GM23338 (cell line): ENCODE results near the gene NCLN. TPM values are rescaled to one million over a fixed set of nuclear protein-coding genes. Genes with fewer than 3 reads are reported as not detected.

ENCODE experiments used
- ATAC-seq: fragments of 200-7000 bp; cut with Tn5 transposase; 3 replicates; pipeline ENCODE4 v1.9.1; 2020
- DNase-seq: peaks from one replicate; pipeline ENCODE4 v3.0.0-alpha.2; 2015; ENCODE audit warnings: low spot score
- H2AFZ ChIP-seq: fragments of 200-600 bp; sonication (generic); 2 replicates; pipeline ENCODE4 v1.8.0; 2016; ENCODE audit warnings: antibody characterized with exemption, mild to moderate bottlenecking, moderate library complexity
- H3F3A ChIP-seq: fragments of 200-600 bp; sonication (generic); replicated peaks from 2 replicates; pipeline ENCODE4 v1.8.0; 2017; ENCODE audit warnings: antibody characterized with exemption, mixed run types, low read depth
- H3K27ac ChIP-seq: fragments of 200-600 bp; sonication (generic); 2 replicates; pipeline ENCODE4 v1.6.1; 2016; ENCODE audit warnings: low read depth
- H3K27me3 ChIP-seq: fragments of 200-600 bp; sonication (generic); 2 replicates; pipeline ENCODE4 v1.8.0; 2016; ENCODE audit warnings: mild to moderate bottlenecking, mixed run types, moderate library complexity; ENCODE audit not compliant: insufficient read depth
- H3K36me3 ChIP-seq: fragments of 200-600 bp; sonication (generic); 2 replicates; pipeline ENCODE4 v1.8.0; 2016; ENCODE audit warnings: mild to moderate bottlenecking; ENCODE audit not compliant: insufficient read depth
- H3K4me1 ChIP-seq: fragments of 200-600 bp; sonication (generic); 2 replicates; pipeline ENCODE4 v1.8.0; 2016; ENCODE audit warnings: mild to moderate bottlenecking, moderate library complexity; ENCODE audit not compliant: insufficient read depth
- H3K4me2 ChIP-seq: fragments of 200-600 bp; sonication (generic); 2 replicates; pipeline ENCODE4 v1.7.1; 2017; ENCODE audit warnings: mixed run types
- H3K4me3 ChIP-seq: fragments of 200-600 bp; sonication (generic); 2 replicates; pipeline ENCODE4 v1.6.1; 2016; ENCODE audit warnings: mixed run types
- H3K79me2 ChIP-seq: fragments of 200-600 bp; sonication (generic); replicated peaks from 2 replicates; pipeline ENCODE4 v1.8.0; 2017; ENCODE audit warnings: mild to moderate bottlenecking; ENCODE audit not compliant: insufficient read depth
- H3K9me2 ChIP-seq: fragments of 200-600 bp; sonication (generic); 2 replicates; pipeline ENCODE4 v1.8.0; 2017; ENCODE audit not compliant: insufficient read depth
- H4K20me1 ChIP-seq: fragments of 200-600 bp; sonication (generic); replicated peaks from 2 replicates; pipeline ENCODE4 v1.8.0; 2017; ENCODE audit warnings: mild to moderate bottlenecking; ENCODE audit not compliant: insufficient read depth
- H3K27ac Mint-ChIP-seq: 2 replicates; pipeline ENCODE4 v1.8.0; 2020; ENCODE audit warnings: inconsistent platforms, mild to moderate bottlenecking, moderate library complexity, mixed read lengths
- H3K27me3 Mint-ChIP-seq: 3 replicates; pipeline ENCODE4 v1.8.0; 2022; ENCODE audit warnings: low read depth, mild to moderate bottlenecking, moderate library complexity, mixed read lengths, inconsistent platforms; ENCODE audit not compliant: insufficient read depth, poor library complexity
- H3K36me3 Mint-ChIP-seq: 3 replicates; pipeline ENCODE4 v1.8.0; 2021; ENCODE audit warnings: low read depth, mild to moderate bottlenecking, inconsistent platforms, moderate library complexity, mixed read lengths
- H3K4me1 Mint-ChIP-seq: 3 replicates; pipeline ENCODE4 v1.8.0; 2020; ENCODE audit warnings: mild to moderate bottlenecking, inconsistent platforms, mixed read lengths
- H3K4me3 Mint-ChIP-seq: 3 replicates; pipeline ENCODE4 v1.8.0; 2021; ENCODE audit warnings: moderate library complexity, mild to moderate bottlenecking, inconsistent platforms, mixed read lengths
- H3K9me3 Mint-ChIP-seq: 3 replicates; pipeline ENCODE4 v1.8.0; 2020; ENCODE audit warnings: moderate library complexity, mild to moderate bottlenecking, inconsistent platforms, mixed read lengths
- CREB1 ChIP-seq: fragments of 250-450 bp; sonication (Bioruptor Pico); IDR thresholded peaks from 2 replicates; pipeline ENCODE4 v1.5.0; 2020; ENCODE audit warnings: low read depth, mild to moderate bottlenecking, moderate library complexity
- CTCF ChIP-seq, 2 experiments: fragments of 200-600 bp in 1 of 2; sonication (generic) in 1 of 2; conservative IDR thresholded peaks; 2 replicates each; pipeline versions ENCODE4 v1.5.1 to v1.6.1; 2016 to 2017; ENCODE audit warnings: antibody characterized with exemption in 2 of 2, low read depth in 2 of 2, mild to moderate bottlenecking in 2 of 2, moderate library complexity in 1 of 2
- ETS1 ChIP-seq: IDR thresholded peaks from 2 replicates; pipeline ENCODE4 v1.6.1; 2016; ENCODE audit warnings: antibody characterized with exemption
- EZH2 ChIP-seq: fragments of 200-600 bp; sonication (generic); IDR thresholded peaks from one replicate; pipeline ENCODE4 v1.8.0; 2017; ENCODE audit warnings: antibody characterized with exemption, mild to moderate bottlenecking, low read depth; ENCODE audit not compliant: unreplicated experiment
- EZH2phosphoT487 ChIP-seq: fragments of 200-600 bp; sonication (generic); IDR thresholded peaks from one replicate; pipeline ENCODE4 v1.8.1; 2018; ENCODE audit warnings: antibody characterized with exemption; ENCODE audit not compliant: unreplicated experiment
- JUNB ChIP-seq: IDR thresholded peaks from one replicate; pipeline ENCODE4 v1.6.1; 2016; ENCODE audit warnings: antibody characterized with exemption; ENCODE audit not compliant: unreplicated experiment
- NANOG ChIP-seq: IDR thresholded peaks from 2 replicates; pipeline ENCODE4 v1.6.1; 2016; ENCODE audit warnings: antibody characterized with exemption, borderline replicate concordance
- POLR2AphosphoS5 ChIP-seq: IDR thresholded peaks from 2 replicates; pipeline ENCODE4 v1.6.1; 2016; ENCODE audit warnings: antibody characterized with exemption, low read depth
- STAT1 ChIP-seq: IDR thresholded peaks from one replicate; pipeline ENCODE4 v1.6.1; 2016; ENCODE audit warnings: antibody characterized with exemption; ENCODE audit not compliant: unreplicated experiment
- ZNF114 ChIP-seq: fragments of 250-450 bp; sonication (Bioruptor Pico); IDR thresholded peaks from 2 replicates; pipeline ENCODE4 v1.5.0; 2020; ENCODE audit warnings: mild to moderate bottlenecking, moderate library complexity
- ZNF331 ChIP-seq: fragments of 250-450 bp; sonication (Bioruptor Pico); IDR thresholded peaks from 2 replicates; pipeline ENCODE4 v1.5.0; 2020; ENCODE audit warnings: low read depth, mild to moderate bottlenecking, moderate library complexity
- ZNF462 ChIP-seq: fragments of 250-450 bp; sonication (Bioruptor Pico); IDR thresholded peaks from 2 replicates; pipeline ENCODE4 v1.5.0; 2020; ENCODE audit warnings: mild to moderate bottlenecking, moderate library complexity
- polyA plus RNA-seq: library from polyadenylated mRNA; unstranded; fragments of >200 nt; fragmentation: Nextera tagmentation; extraction: Ambion mirVana; gene quantifications from 2 replicates; pipeline ENCODE4 v1.2.1, GENCODE V29; 2016
- total RNA-seq: library from RNA; depleted of rRNA; stranded (reverse); fragments of >200 nt; shearing (Covaris generic); gene quantifications from 2 replicates; pipeline ENCODE4 v1.2.3, GENCODE V29; 2014

The NCLN gene
- total and polyA plus RNA-seq, 2 experiments from 2014 or later: 85.6 to 125 TPM

- Histone ChIP-seq H3K79me2 (no peaks in the 10 kb centered on the region), H3K4me3 (no peak overlapping the region), H3F3A (0 out of 2 replicates have a peak, but pooled peaks cover 4% of the 10 kb centered on the region), H3K36me3 (no peaks in the 10 kb centered on the region), H2AFZ (no peak overlapping the region), H3K4me1 (no peaks in the 10 kb centered on the region), H3K27ac (no peak overlapping the region), H3K4me2 (no peak overlapping the region), H4K20me1 (no peaks in the 10 kb centered on the region), H3K9me2 (peaks cover 8% of the 10 kb centered on the region; the same call in 1 of the 2 replicates), H3K27me3 (no peaks in the 10 kb centered on the region)
- Mint-ChIP-seq H3K4me1 (peaks cover 5% of the 10 kb centered on the region; the same call in 2 of the 3 replicates), H3K27ac (no peak overlapping the region), H3K4me3 (no peak overlapping the region), H3K36me3 (no peaks in the 10 kb centered on the region), H3K9me3 (no peaks in the 10 kb centered on the region), H3K27me3 (peaks cover 1% of the 10 kb centered on the region)
- no peak for DNase-seq
- no peak for TF ChIP-seq ZNF331 (CRISPR knock-in tag)
- TF ChIP-seq EZH2phosphoT487: no peak
- no peak for TF ChIP-seq CREB1 (CRISPR knock-in tag)
- no peak for TF ChIP-seq POLR2AphosphoS5
- TF ChIP-seq EZH2: no peak
- no peak for TF ChIP-seq STAT1
- no peak for TF ChIP-seq ETS1
- no peak for ATAC-seq
Observed at GRCh38 chr19:3148503-3148902, 37.2 kb upstream of the NCLN start.

GRCh38 chr19:3149089-3149488 is 36.6 kb upstream of the NCLN start:
- Mint-ChIP-seq H3K27ac (no peak overlapping the region), H3K36me3 (no peaks in the 10 kb centered on the region), H3K4me3 (no peak overlapping the region), H3K4me1 (peaks cover 5% of the 10 kb centered on the region; the same call in 2 of the 3 replicates), H3K9me3 (no peaks in the 10 kb centered on the region), H3K27me3 (peaks cover 1% of the 10 kb centered on the region)
- DNase-seq (no peak), ATAC-seq (no peak)
- no peaks in the 10 kb centered on the region for H3K36me3 ChIP-seq
- H2AFZ ChIP-seq: no peak overlapping the region
- H3K27ac ChIP-seq: no peak overlapping the region
- no peaks in the 10 kb centered on the region for H3K27me3 ChIP-seq
- no peak overlapping the region for H3K4me3 ChIP-seq
- H3F3A ChIP-seq: 0 out of 2 replicates have a peak, but pooled peaks cover 4% of the 10 kb centered on the region
- no peaks in the 10 kb centered on the region for H3K79me2 ChIP-seq
- peaks cover 8% of the 10 kb centered on the region; the same call in 1 of the 2 replicates for H3K9me2 ChIP-seq
- no peaks in the 10 kb centered on the region for H4K20me1 ChIP-seq
- H3K4me1 ChIP-seq: no peaks in the 10 kb centered on the region
- no peak overlapping the region for H3K4me2 ChIP-seq
- no peak for TF ChIP-seq ZNF114 (CRISPR knock-in tag)
- TF ChIP-seq EZH2phosphoT487: no peak
- no peak for TF ChIP-seq CREB1 (CRISPR knock-in tag)
- no peak for TF ChIP-seq JUNB
- TF ChIP-seq CTCF (conservative IDR thresholded peaks at IDR 0.05; ENCODE audit: low read depth in 2 of 2): no peak
- TF ChIP-seq STAT1: no peak
- TF ChIP-seq ZNF462 (CRISPR knock-in tag): no peak
- TF ChIP-seq NANOG: no peak
- no peak for TF ChIP-seq ETS1
